HG03066 (cell line): ENCODE data around the gene SAP30BP.

Experiments used
- ATAC-seq: cut with Tn5 transposase; IDR thresholded peaks from one replicate; pipeline ENCODE4 v1.9.1; 2021; ENCODE audit warnings: low read depth; ENCODE audit not compliant: unreplicated experiment

The SAP30BP gene

GRCh38 chr17:75684249-75684648 lies 17.1 kb downstream of the SAP30BP start:
- no peak for ATAC-seq

- no peak for ATAC-seq
Measured at GRCh38 chr17:75684924-75685323, 17.8 kb downstream of the SAP30BP start.

- ATAC-seq = no peak
Measured at GRCh38 chr17:75685499-75685898, 18.4 kb downstream of the SAP30BP start.

GRCh38 chr17:75688209-75688825 lies 21.2 kb downstream of the SAP30BP start:
- ATAC-seq = no peak

GRCh38 chr17:75689441-75689873 lies 22.3 kb downstream of the SAP30BP start:
- no peak for ATAC-seq

GRCh38 chr17:75691371-75691791 lies 24.2 kb downstream of the SAP30BP start:
- no peak for ATAC-seq

- no peak for ATAC-seq
Measured at GRCh38 chr17:75691801-75692626, 24.9 kb downstream of the SAP30BP start.

GRCh38 chr17:75692976-75693375 lies 25.8 kb downstream of the SAP30BP start:
- ATAC-seq = no peak

- ATAC-seq = no peak
Measured at GRCh38 chr17:75693500-75694481, 26.7 kb downstream of the SAP30BP start.

GRCh38 chr17:75694536-75694935 lies 27.4 kb downstream of the SAP30BP start:
- ATAC-seq = no peak

- ATAC-seq = no peak
Measured at GRCh38 chr17:75695141-75695829, 28.1 kb downstream of the SAP30BP start.

- no peak for ATAC-seq
Measured at GRCh38 chr17:75695830-75696271, 28.7 kb downstream of the SAP30BP start.

GRCh38 chr17:75697651-75698291 lies 30.6 kb downstream of the SAP30BP start:
- no peak for ATAC-seq

GRCh38 chr17:75698659-75699058 lies 31.5 kb downstream of the SAP30BP start:
- ATAC-seq = no peak

GRCh38 chr17:75701288-75701687 lies 34.1 kb downstream of the SAP30BP start:
- no peak for ATAC-seq

GRCh38 chr17:75703191-75703590 lies 36.1 kb downstream of the SAP30BP start:
- ATAC-seq = no peak

- no peak for ATAC-seq
Measured at GRCh38 chr17:75703591-75703990, 36.5 kb downstream of the SAP30BP start.

GRCh38 chr17:75704963-75705875 lies 38.1 kb downstream of the SAP30BP start:
- ATAC-seq = no peak
